WERI-Rb-1 (cell line): ENCODE results near the gene PRTFDC1.

Experiments
- DNase-seq: peaks from one replicate; pipeline ENCODE4 v3.0.0-alpha.2; 2020
- H3K27ac ChIP-seq: fragments of 250-450 bp; sonication (Bioruptor Pico); 2 replicates; pipeline ENCODE4 v1.5.1; 2020; ENCODE audit warnings: mild to moderate bottlenecking, moderate library complexity
- H3K27me3 ChIP-seq: fragments of 250-450 bp; sonication (Bioruptor Pico); 2 replicates; pipeline ENCODE4 v1.5.1; 2021; ENCODE audit warnings: mild to moderate bottlenecking, low read depth, moderate library complexity; ENCODE audit not compliant: insufficient read depth, severe bottlenecking
- H3K36me3 ChIP-seq: fragments of 250-450 bp; sonication (Bioruptor Pico); 2 replicates; pipeline ENCODE4 v1.5.1; 2020; ENCODE audit warnings: mild to moderate bottlenecking, moderate library complexity
- H3K4me3 ChIP-seq: 2 replicates; pipeline ENCODE4 v1.5.1; 2011; ENCODE audit warnings: low read depth, mild to moderate bottlenecking, control low read depth, low read length
- H3K9me3 ChIP-seq: fragments of 250-450 bp; sonication (Bioruptor Pico); 2 replicates; pipeline ENCODE4 v1.5.1; 2021; ENCODE audit warnings: mild to moderate bottlenecking, moderate library complexity; ENCODE audit not compliant: severe bottlenecking
- CTCF ChIP-seq: IDR thresholded peaks from 2 replicates; pipeline ENCODE4 v1.5.1; 2011; ENCODE audit warnings: low read depth, mild to moderate bottlenecking, control low read depth, inconsistent platforms, low read length

PRTFDC1 gene

DNA sequence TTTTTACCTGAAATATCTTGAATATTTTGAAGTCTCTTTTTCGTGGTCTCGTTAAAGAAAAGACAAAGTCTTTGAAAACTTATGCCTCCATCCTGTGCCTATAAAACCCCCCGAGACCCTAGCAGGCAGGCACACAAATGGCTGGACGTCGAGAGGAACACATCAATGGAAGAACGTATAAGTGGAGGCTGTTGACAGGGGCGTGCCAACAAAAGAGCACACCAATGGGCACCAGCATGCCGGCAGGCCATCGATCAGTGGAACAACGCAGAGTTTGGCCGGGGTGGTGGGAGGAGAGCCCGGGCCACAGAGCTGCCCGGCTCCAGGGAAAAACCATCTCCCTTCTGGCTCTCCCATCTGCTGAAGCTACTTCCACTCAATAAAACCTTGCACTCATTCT is 38.9 kb upstream of the PRTFDC1 start:
- H3K27me3 ChIP-seq, result no peaks in the 10 kb centered on the region
- no peak overlapping the region for H3K27ac ChIP-seq
- H3K36me3 ChIP-seq, result no peaks in the 10 kb centered on the region
- H3K4me3 ChIP-seq, result no peak overlapping the region
- H3K9me3 ChIP-seq, result no peaks in the 10 kb centered on the region
- DNase-seq, result no peak
- no peak for TF ChIP-seq CTCF

GRCh38 chr10:24989867-24990266 is 37.5 kb upstream of the PRTFDC1 start:
- Histone ChIP-seq H3K27me3 (no peaks in the 10 kb centered on the region), H3K27ac (no peak overlapping the region), H3K9me3 (no peaks in the 10 kb centered on the region), H3K36me3 (no peaks in the 10 kb centered on the region), H3K4me3 (no peak overlapping the region)
- DNase-seq, result no peak
- TF ChIP-seq CTCF, result no peak

GRCh38 chr10:24988831-24989640 is 36.6 kb upstream of the PRTFDC1 start:
- no peaks in the 10 kb centered on the region for H3K27me3 ChIP-seq
- no peaks in the 10 kb centered on the region for H3K36me3 ChIP-seq
- H3K27ac ChIP-seq, result no peak overlapping the region
- TF ChIP-seq CTCF, result no peak
- H3K9me3 ChIP-seq, result no peaks in the 10 kb centered on the region
- no peak for DNase-seq
- H3K4me3 ChIP-seq, result no peak overlapping the region

DNA sequence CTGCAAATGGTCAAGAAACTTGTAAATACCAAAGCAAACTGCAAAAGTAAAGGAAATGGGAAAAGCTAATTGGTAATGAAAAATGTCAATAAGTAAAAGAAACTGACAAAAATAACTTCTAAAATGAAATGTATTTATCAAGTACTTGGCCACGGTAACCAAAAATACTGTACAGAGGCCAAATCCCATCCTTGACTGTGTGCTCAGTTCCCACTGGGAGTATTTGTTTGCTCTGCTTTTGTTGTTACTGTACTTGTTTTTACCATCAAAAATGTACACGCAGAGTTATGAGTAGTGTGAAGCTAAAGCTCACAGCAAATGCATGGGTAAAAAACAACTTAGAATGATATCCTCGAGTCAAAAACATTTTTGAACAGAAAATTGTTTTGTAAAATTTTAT is 32.5 kb upstream of the PRTFDC1 start:
- H3K9me3 ChIP-seq, result no peaks in the 10 kb centered on the region
- H3K27ac ChIP-seq, result no peak overlapping the region
- H3K27me3 ChIP-seq, result no peaks in the 10 kb centered on the region
- no peak for TF ChIP-seq CTCF
- DNase-seq, result no peak
- no peaks in the 10 kb centered on the region for H3K36me3 ChIP-seq
- H3K4me3 ChIP-seq, result no peak overlapping the region

GRCh38 chr10:24983946-24984345 is 31.5 kb upstream of the PRTFDC1 start:
- no peaks in the 10 kb centered on the region for H3K9me3 ChIP-seq
- H3K27ac ChIP-seq, result no peak overlapping the region
- no peak for TF ChIP-seq CTCF
- no peak for DNase-seq
- H3K36me3 ChIP-seq, result no peaks in the 10 kb centered on the region
- no peak overlapping the region for H3K4me3 ChIP-seq
- no peaks in the 10 kb centered on the region for H3K27me3 ChIP-seq

GRCh38 chr10:24983130-24983529 is 30.7 kb upstream of the PRTFDC1 start:
- H3K4me3 ChIP-seq, result no peak overlapping the region
- no peaks in the 10 kb centered on the region for H3K9me3 ChIP-seq
- no peaks in the 10 kb centered on the region for H3K36me3 ChIP-seq
- no peak overlapping the region for H3K27ac ChIP-seq
- H3K27me3 ChIP-seq, result no peaks in the 10 kb centered on the region
- TF ChIP-seq CTCF, result no peak
- no peak for DNase-seq
